SH-SY5Y (cell line): ENCODE measurements around the gene CLMN.

Source experiments
- GATA2 ChIP-seq: IDR thresholded peaks from 2 replicates; pipeline ENCODE4 v1.6.1; 2011; ENCODE audit warnings: mild to moderate bottlenecking, low read depth, low read length
- GATA3 ChIP-seq: IDR thresholded peaks from 2 replicates; pipeline ENCODE4 v1.6.1; 2011; ENCODE audit warnings: low read depth, mild to moderate bottlenecking, low read length, moderate library complexity

- TF ChIP-seq GATA2 (no peak), GATA3 (no peak)
Measured at GRCh38 chr14:95185767-95186392, 133.8 kb downstream of the CLMN start.
